MCF 10A (cell line): Measurements from ENCODE around the gene PDZD8. TPM values are rescaled to one million over a fixed set of nuclear protein-coding genes. Genes with fewer than 3 reads are reported as not detected.

Experiments used
- BruUV-seq: library from RNA; stranded (reverse); fragments of 400-500 nt; replicated peaks from 2 replicates; lab custom pipeline; 2021; lab: Mats Ljungman, UMichigan
- CTCF ChIA-PET: fragments of 300-600 bp; sonication (Branson Sonifier 250); formaldehyde crosslinking; extraction: SDS; loops from one replicate; lab custom pipeline; 2021; ENCODE audit warnings: antibody characterized with exemption, inconsistent platforms; lab: Yijun Ruan, JAX
- POLR2A ChIA-PET: fragments of 300-600, 350-650 bp; sonication (Branson Sonifier 250); formaldehyde crosslinking; extraction: SDS; loops from one replicate; lab custom pipeline; 2020; ENCODE audit warnings: antibody characterized with exemption, inconsistent platforms; lab: Yijun Ruan, JAX
- DNase-seq: peaks from one replicate; pipeline ENCODE4 v3.0.0-alpha.2; 2018; ENCODE audit not compliant: unreplicated experiment
- H3K27ac Mint-ChIP-seq: one replicate; pipeline ENCODE4 v1.8.0; 2022; ENCODE audit warnings: mild to moderate bottlenecking, low read depth, mixed read lengths; ENCODE audit not compliant: unreplicated experiment
- H3K27me3 Mint-ChIP-seq: one replicate; pipeline ENCODE4 v1.8.0; 2022; ENCODE audit warnings: mixed read lengths; ENCODE audit not compliant: insufficient read depth, unreplicated experiment
- H3K36me3 Mint-ChIP-seq: one replicate; pipeline ENCODE4 v1.8.0; 2022; ENCODE audit warnings: mild to moderate bottlenecking, moderate library complexity, mixed read lengths; ENCODE audit not compliant: insufficient read depth, unreplicated experiment
- H3K4me1 Mint-ChIP-seq: one replicate; pipeline ENCODE4 v1.8.0; 2022; ENCODE audit warnings: mixed read lengths; ENCODE audit not compliant: insufficient read depth, unreplicated experiment
- H3K4me3 Mint-ChIP-seq: one replicate; pipeline ENCODE4 v1.8.0; 2022; ENCODE audit warnings: mild to moderate bottlenecking, moderate library complexity, mixed read lengths; ENCODE audit not compliant: unreplicated experiment
- H3K9me3 Mint-ChIP-seq: one replicate; pipeline ENCODE4 v1.8.0; 2022; ENCODE audit warnings: mixed read lengths; ENCODE audit not compliant: unreplicated experiment
- intact Hi-C: fragments of 100-400 bp; cut with micrococcal nuclease; formaldehyde crosslinking; loops from 2 replicates; pipeline ENCODE4 v1.14.1; 2022
- total RNA-seq: library from RNA; stranded (reverse); gene quantifications from 2 replicates; pipeline ENCODE4 v1.2.3, GENCODE V29; 2022
- TF ChIP-seq, protein P1 (sequence below): fragments of 200-600 bp; IDR thresholded peaks from one replicate; pipeline ENCODE4 v1.8.0; 2022; ENCODE audit warnings: antibody characterized with exemption, mild to moderate bottlenecking; ENCODE audit not compliant: unreplicated experiment

Gene PDZD8
- total RNA-seq, 1 experiment from 2014 or later: 43.0 TPM

DNA sequence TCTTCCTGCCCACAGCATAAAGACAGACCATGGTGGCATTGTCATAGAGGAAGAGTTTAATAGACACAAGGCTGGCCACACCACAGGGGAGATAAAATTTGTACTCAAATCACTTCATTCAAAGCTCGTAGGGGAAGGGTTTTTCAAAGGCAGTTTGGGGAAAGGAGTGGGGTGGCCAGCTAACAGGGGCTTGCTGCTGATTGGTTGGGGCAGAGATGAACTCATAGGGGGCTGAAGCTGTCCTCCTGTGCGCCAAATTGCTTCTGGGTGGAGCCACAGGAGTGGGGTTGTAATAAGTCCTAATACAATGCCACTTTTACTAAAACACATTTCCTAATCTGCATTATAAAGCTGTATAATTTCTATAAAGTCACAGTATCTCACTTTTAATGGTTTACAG is 22.5 kb downstream of the PDZD8 start:
- TF ChIP-seq, protein P1, sequence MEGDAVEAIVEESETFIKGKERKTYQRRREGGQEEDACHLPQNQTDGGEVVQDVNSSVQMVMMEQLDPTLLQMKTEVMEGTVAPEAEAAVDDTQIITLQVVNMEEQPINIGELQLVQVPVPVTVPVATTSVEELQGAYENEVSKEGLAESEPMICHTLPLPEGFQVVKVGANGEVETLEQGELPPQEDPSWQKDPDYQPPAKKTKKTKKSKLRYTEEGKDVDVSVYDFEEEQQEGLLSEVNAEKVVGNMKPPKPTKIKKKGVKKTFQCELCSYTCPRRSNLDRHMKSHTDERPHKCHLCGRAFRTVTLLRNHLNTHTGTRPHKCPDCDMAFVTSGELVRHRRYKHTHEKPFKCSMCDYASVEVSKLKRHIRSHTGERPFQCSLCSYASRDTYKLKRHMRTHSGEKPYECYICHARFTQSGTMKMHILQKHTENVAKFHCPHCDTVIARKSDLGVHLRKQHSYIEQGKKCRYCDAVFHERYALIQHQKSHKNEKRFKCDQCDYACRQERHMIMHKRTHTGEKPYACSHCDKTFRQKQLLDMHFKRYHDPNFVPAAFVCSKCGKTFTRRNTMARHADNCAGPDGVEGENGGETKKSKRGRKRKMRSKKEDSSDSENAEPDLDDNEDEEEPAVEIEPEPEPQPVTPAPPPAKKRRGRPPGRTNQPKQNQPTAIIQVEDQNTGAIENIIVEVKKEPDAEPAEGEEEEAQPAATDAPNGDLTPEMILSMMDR: no peak
- Mint-ChIP-seq H3K4me1 (peaks cover 22% of the 10 kb centered on the region), H3K27ac (no peak overlapping the region), H3K36me3 (no peaks in the 10 kb centered on the region), H3K9me3 (no peaks in the 10 kb centered on the region), H3K4me3 (no peak overlapping the region), H3K27me3 (no peaks in the 10 kb centered on the region)
- intact Hi-C loops: no loop called here
- no TSS peak for BruUV-seq
- no peak for DNase-seq
- POLR2A ChIA-PET: no interaction called here
- CTCF ChIA-PET: no interaction called here

DNA sequence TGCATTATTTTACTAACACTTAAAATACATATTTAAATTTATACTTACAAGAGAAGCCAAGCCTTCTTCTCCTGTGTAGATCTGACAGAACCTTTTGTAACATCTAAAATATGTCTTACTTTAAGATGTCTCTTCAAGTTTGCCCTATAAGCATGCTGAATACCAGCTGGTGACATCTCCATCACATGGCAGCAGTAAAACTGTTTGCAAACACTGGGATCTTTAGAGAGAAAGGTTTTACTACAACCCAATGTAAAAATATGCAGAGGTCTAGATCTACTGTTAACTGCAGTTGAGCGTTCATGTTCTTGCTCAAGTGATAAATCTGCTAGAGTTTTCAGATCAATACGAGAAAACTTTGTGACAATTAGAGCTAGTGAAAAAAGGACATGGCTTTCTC is 23.2 kb downstream of the PDZD8 start:
- POLR2A ChIA-PET: interaction anchor here (0.7 to 1.6 kb wide), 4 partner anchors 9 to 23 kb away, joined by 3 to 9 read pairs (median 6); no protein-coding TSS in a partner anchor
- BruUV-seq: no TSS peak
- intact Hi-C loops: no loop called here
- CTCF ChIA-PET: interaction anchor here (1.1 kb wide), 1 partner anchor 15 kb away, joined by 3 read pairs; no protein-coding TSS in a partner anchor
- Mint-ChIP-seq H3K9me3 (no peaks in the 10 kb centered on the region), H3K27me3 (no peaks in the 10 kb centered on the region), H3K36me3 (no peaks in the 10 kb centered on the region), H3K4me1 (peaks cover 22% of the 10 kb centered on the region), H3K27ac (no peak overlapping the region), H3K4me3 (no peak overlapping the region)
- TF ChIP-seq, protein P1: no peak
- DNase-seq: no peak

DNA sequence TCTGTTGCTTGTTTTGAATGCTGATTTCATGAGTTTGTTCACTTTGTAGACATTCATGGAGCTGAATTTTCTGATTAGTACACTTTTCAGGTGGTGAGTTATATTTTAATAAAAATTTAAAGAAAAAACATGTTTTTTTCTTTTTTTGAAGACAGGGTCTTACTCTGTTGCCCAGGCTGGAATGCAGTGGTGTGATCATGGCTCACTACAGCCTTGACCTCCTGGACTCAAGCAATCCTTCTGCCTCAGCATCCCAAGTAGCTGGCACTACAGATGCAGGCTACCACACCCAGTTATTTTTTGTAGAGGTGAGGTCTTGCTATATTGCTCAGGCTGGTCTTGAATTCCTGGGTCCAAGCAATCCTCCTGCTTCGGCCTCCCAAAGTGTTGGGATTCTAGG is 23.7 kb downstream of the PDZD8 start:
- no peak overlapping the region for H3K4me3 Mint-ChIP-seq
- ChIA-PET POLR2A (interaction anchor here (0.7 to 1.6 kb wide), 5 partner anchors 9 to 1518 kb away, joined by 3 to 9 read pairs (median 3); no protein-coding TSS in a partner anchor), CTCF (interaction anchor here (1.1 kb wide), 1 partner anchor 15 kb away, joined by 3 read pairs; no protein-coding TSS in a partner anchor)
- H3K4me1 Mint-ChIP-seq: peaks cover 22% of the 10 kb centered on the region
- DNase-seq: no peak
- H3K27ac Mint-ChIP-seq: no peak overlapping the region
- no TSS peak for BruUV-seq
- intact Hi-C loops: no loop called here
- TF ChIP-seq, protein P1: no peak
- H3K9me3 Mint-ChIP-seq: no peaks in the 10 kb centered on the region
- H3K27me3 Mint-ChIP-seq: no peaks in the 10 kb centered on the region
- no peaks in the 10 kb centered on the region for H3K36me3 Mint-ChIP-seq

DNA sequence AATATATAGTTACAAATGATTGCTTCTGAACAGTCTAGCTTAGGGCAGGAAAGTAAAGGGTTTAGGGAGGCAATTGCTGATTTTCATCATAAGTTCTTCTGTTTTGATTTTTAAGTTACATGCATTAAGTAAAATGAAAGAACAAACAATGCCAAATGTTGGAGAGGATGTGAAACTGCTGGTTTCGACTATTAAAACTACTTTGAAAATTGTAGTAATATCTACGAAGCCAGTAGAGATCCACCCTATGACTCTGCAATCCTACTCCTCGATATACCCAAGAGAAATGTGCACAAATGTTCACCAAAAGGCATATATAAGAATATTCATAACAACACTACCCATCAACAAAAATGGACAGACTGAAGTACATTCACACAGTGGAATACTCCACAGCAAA is 24.3 kb downstream of the PDZD8 start:
- H3K4me1 Mint-ChIP-seq: peaks cover 22% of the 10 kb centered on the region
- CTCF ChIA-PET: interaction anchor here (0.7 to 1.1 kb wide), 2 partner anchors 14 to 1741 kb away, joined by 3 read pairs; no protein-coding TSS in a partner anchor

More for the DNA sequence above, 24.3 kb downstream of the PDZD8 start:
- Mint-ChIP-seq H3K9me3 (no peaks in the 10 kb centered on the region), H3K4me3 (no peak overlapping the region), H3K27ac (no peak overlapping the region), H3K27me3 (no peaks in the 10 kb centered on the region), H3K36me3 (no peaks in the 10 kb centered on the region)
- DNase-seq: no peak
- intact Hi-C loops: no loop called here
- BruUV-seq: no TSS peak
- POLR2A ChIA-PET: interaction anchor here (0.7 to 1.6 kb wide), 5 partner anchors 10 to 1519 kb away, joined by 3 to 9 read pairs (median 4); no protein-coding TSS in a partner anchor
- TF ChIP-seq, protein P1: no peak
